Motor neuron (in vitro differentiated cells): ENCODE data around the gene PRKCE. TPM values are rescaled to one million over a fixed set of nuclear protein-coding genes. Genes with fewer than 3 reads are reported as not detected.

ENCODE experiments used
- ATAC-seq, 8 experiments: fragments of 200-7000 bp; cut with Tn5 transposase; replicated peaks in 6 of 8; 2 replicates each; pipeline ENCODE4 v1.8.0; 2021; ENCODE audit warnings: mild to moderate bottlenecking in 8 of 8, moderate library complexity in 8 of 8
- H3K27ac ChIP-seq, 2 donors: fragments of 250-450 bp; sonication (Bioruptor Pico); 2 replicates each; pipeline ENCODE4 v1.9.0; 2021; ENCODE audit warnings: antibody characterized with exemption in 2 of 2, mild to moderate bottlenecking in 2 of 2, moderate library complexity in 1 of 2
- H3K4me1 ChIP-seq, 2 donors: fragments of 250-450 bp; sonication (Bioruptor Pico); replicated peaks in 1 of 2; 2 replicates each; pipeline ENCODE4 v1.6.1; 2021; ENCODE audit warnings: antibody characterized with exemption in 2 of 2, mild to moderate bottlenecking in 2 of 2, moderate library complexity in 1 of 2
- H3K4me3 ChIP-seq, 5 donors: fragments of 250-450 bp; sonication (Bioruptor Pico); 2 replicates each; pipeline ENCODE4 v1.9.0; 2021; ENCODE audit warnings: antibody characterized with exemption in 5 of 5, mild to moderate bottlenecking in 5 of 5, moderate library complexity in 4 of 5
- WGBS, 10 experiments: fragments of 450-650 bp; shearing (Covaris generic); methylation state at CpG; one replicate each; pipeline ENCODE4 v1.0.0; 2022; 5-methylcytosine and 5-hydroxymethylcytosine counted together
- in situ Hi-C, 9 experiments: fragments of 400-800 bp; cut with MboI; loops; one replicate each; pipeline ENCODE4 v1.15.0; 2021; ENCODE audit warnings: low sequenced_read_pairs in 9 of 9, low pct_unique_long_range_greater_than_20kb in 2 of 9; ENCODE audit not compliant: unreplicated experiment in 9 of 9
- total RNA-seq, 8 experiments: library from RNA; unstranded; fragments of 300-600 nt; gene quantifications; 2 replicates each; pipeline versions ENCODE4 v1.2.3 to v1.2.4, GENCODE V29; 2022

PRKCE gene
- total RNA-seq, 8 experiments from 2014 or later: 7.3 to 23.0 (median 14.7) TPM

GRCh38 chr2:46094689-46095088 is 443.2 kb downstream of the PRKCE start:
- H3K27ac ChIP-seq: no peak overlapping the region
- whole genome bisulfite sequencing, 10 experiments: 91 to 100% (median 100%) methylated on average over 2 to 3 of the region's 3 CpGs
- H3K4me1 ChIP-seq: no peaks in the 10 kb centered on the region
- no peak for ATAC-seq
- H3K4me3 ChIP-seq: no peak overlapping the region
- in situ Hi-C loops: no loop called here

- H3K4me1 ChIP-seq: no peaks in the 10 kb centered on the region
- H3K27ac ChIP-seq: no peak overlapping the region
- WGBS, 10 experiments: 40 to 100% (median 92%) methylated on average over 1 of the region's 1 CpG; no CpG with 5 or more reads in 2 of the 10 experiments
- peak in 3 of 8 experiments; percentile 11 to 53 (median 26) for ATAC-seq
- in situ Hi-C loops: no loop called here
- no peak overlapping the region for H3K4me3 ChIP-seq
These were observed 444.4 kb downstream of the PRKCE start for GRCh38 chr2:46095830-46096229.

GRCh38 chr2:46096260-46096659 is 444.8 kb downstream of the PRKCE start:
- in situ Hi-C loops: no loop called here
- peak in 5 of 8 experiments; percentile 34 to 66 (median 43) for ATAC-seq
- Histone ChIP-seq H3K4me3 (no peak overlapping the region), H3K4me1 (no peaks in the 10 kb centered on the region), H3K27ac (no peak overlapping the region)
- WGBS, 10 experiments: 10 to 100% methylated on average over 1 of the region's 1 CpG; no CpG with 5 or more reads in 8 of the 10 experiments

GRCh38 chr2:46097714-46098480 is 446.4 kb downstream of the PRKCE start:
- Histone ChIP-seq H3K27ac (no peak overlapping the region), H3K4me1 (no peaks in the 10 kb centered on the region), H3K4me3 (no peak overlapping the region)
- WGBS, 10 experiments: 8 to 100% (median 58%) methylated on average over 1 to 4 of the region's 4 CpGs; no CpG with 5 or more reads in 3 of the 10 experiments
- in situ Hi-C loops: no loop called here
- ATAC-seq: peak in 5 of 8 experiments; percentile 27 to 93 (median 85)

- Histone ChIP-seq H3K4me3 (no peak overlapping the region), H3K27ac (no peak overlapping the region), H3K4me1 (no peaks in the 10 kb centered on the region)
- 0 to 100% (median 69%) methylated on average over 1 of the region's 1 CpG; no CpG with 5 or more reads in 3 of the 10 experiments for WGBS, 10 experiments
- in situ Hi-C loops: no loop called here
- ATAC-seq: peak in 2 of 8 experiments; percentile 61 to 73
These were observed 447.2 kb downstream of the PRKCE start for GRCh38 chr2:46098621-46099062.

- no peaks in the 10 kb centered on the region for H3K4me1 ChIP-seq
- H3K27ac ChIP-seq: no peak overlapping the region
- WGBS, 10 experiments: 85 to 100% (median 93%) methylated on average over 2 to 7 of the region's 9 CpGs; no CpG with 5 or more reads in 1 of the 10 experiments
- H3K4me3 ChIP-seq: no peak overlapping the region
- no peak for ATAC-seq
- in situ Hi-C loops: no loop called here
These were observed 450.2 kb downstream of the PRKCE start for GRCh38 chr2:46101557-46102220.

GRCh38 chr2:46106690-46107089 is 455.2 kb downstream of the PRKCE start:
- in situ Hi-C loops: no loop called here
- ATAC-seq: no peak
- WGBS, 10 experiments: 21 to 100% (median 47%) methylated on average over 1 to 2 of the region's 2 CpGs; no CpG with 5 or more reads in 3 of the 10 experiments
- no peak overlapping the region for H3K27ac ChIP-seq
- H3K4me1 ChIP-seq: no peaks in the 10 kb centered on the region
- H3K4me3 ChIP-seq: no peak overlapping the region

GRCh38 chr2:46114996-46115395 is 463.5 kb downstream of the PRKCE start:
- Histone ChIP-seq H3K4me1 (peaks cover 0 to 2% of the 10 kb centered on the region in 2 donors), H3K4me3 (no peak overlapping the region), H3K27ac (no peak overlapping the region)
- 90 to 100% (median 100%) methylated on average over 1 to 2 of the region's 2 CpGs; no CpG with 5 or more reads in 5 of the 10 experiments for WGBS, 10 experiments
- no peak for ATAC-seq
- in situ Hi-C loops: no loop called here

- Histone ChIP-seq H3K4me1 (peaks cover 0 to 2% of the 10 kb centered on the region in 2 donors), H3K27ac (no peak overlapping the region), H3K4me3 (no peak overlapping the region)
- in situ Hi-C loops: no loop called here
- ATAC-seq: peak in 3 of 8 experiments; percentile 4 to 55 (median 15)
- 33 to 86% (median 83%) methylated on average over 1 to 2 of the region's 2 CpGs; no CpG with 5 or more reads in 5 of the 10 experiments for WGBS, 10 experiments
These were observed 464.7 kb downstream of the PRKCE start for GRCh38 chr2:46116150-46116549.

- Histone ChIP-seq H3K4me3 (no peak overlapping the region), H3K27ac (no peak overlapping the region), H3K4me1 (peaks cover 0 to 2% of the 10 kb centered on the region in 2 donors)
- ATAC-seq: peak in 7 of 8 experiments; percentile 50 to 80 (median 74)
- in situ Hi-C loops: no loop called here
- WGBS, 10 experiments: 22 to 100% (median 82%) methylated on average over 1 to 5 of the region's 5 CpGs; no CpG with 5 or more reads in 1 of the 10 experiments
These were observed 465.1 kb downstream of the PRKCE start for GRCh38 chr2:46116553-46116991.

- Histone ChIP-seq H3K4me1 (peaks cover 0 to 2% of the 10 kb centered on the region in 2 donors), H3K4me3 (no peak overlapping the region), H3K27ac (no peak overlapping the region)
- ATAC-seq: peak in 2 of 8 experiments; percentile 30 to 52
- in situ Hi-C loops: no loop called here
- WGBS, 10 experiments: 33 to 100% (median 97%) methylated on average over 1 to 2 of the region's 2 CpGs; no CpG with 5 or more reads in 2 of the 10 experiments
These were observed 465.9 kb downstream of the PRKCE start for GRCh38 chr2:46117379-46117778.

- WGBS, 10 experiments: 71 to 95% (median 86%) methylated on average over 1 to 3 of the region's 3 CpGs; no CpG with 5 or more reads in 2 of the 10 experiments
- Histone ChIP-seq H3K4me3 (no peak overlapping the region), H3K4me1 (peaks cover 0 to 2% of the 10 kb centered on the region in 2 donors), H3K27ac (no peak overlapping the region)
- in situ Hi-C loops: no loop called here
- no peak for ATAC-seq
These were observed 466.5 kb downstream of the PRKCE start for GRCh38 chr2:46117994-46118393.
